K562 (cell line): ENCODE data around the gene PPHLN1. TPM values are rescaled to one million over a fixed set of nuclear protein-coding genes. Genes with fewer than 3 reads are reported as not detected.

Source experiments
- CUX1 ChIP-seq: fragments of 200-800 bp; sonication (Bioruptor generic); IDR thresholded peaks from 2 replicates; pipeline ENCODE4 v1.6.1; 2016; ENCODE audit warnings: missing genetic modification characterization, missing compliant biosample characterization
- GTF2F1 ChIP-seq: IDR thresholded peaks from 2 replicates; pipeline ENCODE4 v1.6.1; 2011; ENCODE audit warnings: low read depth, low read length, improper control_type of control experiment
- KHSRP ChIP-seq: fragments of 450-650 bp; IDR thresholded peaks from 2 replicates; pipeline ENCODE4 v1.6.1; 2017
- MAFG ChIP-seq: fragments of 450-650 bp; conservative IDR thresholded peaks from 2 replicates; pipeline ENCODE4 v1.6.1; 2016; ENCODE audit warnings: missing genetic modification characterization, missing compliant biosample characterization
- MTA2 ChIP-seq: fragments of 450-650 bp; IDR thresholded peaks from 2 replicates; pipeline ENCODE4 v1.6.1; 2016; ENCODE audit warnings: low read depth
- MXI1 ChIP-seq: IDR thresholded peaks from 2 replicates; pipeline ENCODE4 v1.6.1; 2011; ENCODE audit warnings: low read depth, mild to moderate bottlenecking, improper control_type of control experiment, low read length
- PHB2 ChIP-seq: fragments of 450-650 bp; IDR thresholded peaks from 2 replicates; pipeline ENCODE4 v1.6.1; 2017; ENCODE audit warnings: low read depth
- PTTG1 ChIP-seq: fragments of 450-650 bp; IDR thresholded peaks from 2 replicates; pipeline ENCODE4 v1.6.1; 2016; ENCODE audit warnings: low read depth, mild to moderate bottlenecking, missing genetic modification characterization, missing compliant biosample characterization
- TSC22D4 ChIP-seq: fragments of 450-650 bp; IDR thresholded peaks from 2 replicates; pipeline ENCODE4 v1.6.1; 2016; ENCODE audit warnings: missing genetic modification characterization, missing biosample characterization, control low read depth
- ZKSCAN1 ChIP-seq: fragments of 150-350 bp; IDR thresholded peaks from 2 replicates; pipeline ENCODE4 v1.6.1; 2016; ENCODE audit warnings: low read depth, low read length
- ZNF121 ChIP-seq: sonication (generic); formaldehyde crosslinking; conservative IDR thresholded peaks from 2 replicates; pipeline ENCODE4 v1.8.0; 2022; ENCODE audit warnings: missing genetic modification reagents
- ZNF311 ChIP-seq: fragments of 250-450 bp; sonication (Bioruptor Pico); IDR thresholded peaks from 2 replicates; pipeline ENCODE4 v1.4.0; 2020; ENCODE audit warnings: mild to moderate bottlenecking, moderate library complexity
- ZNF644 ChIP-seq: fragments of 200-800 bp; sonication (Bioruptor generic); IDR thresholded peaks from 2 replicates; pipeline ENCODE4 v1.6.1; 2016; ENCODE audit warnings: low read depth, missing genetic modification characterization, missing compliant biosample characterization
- polyA plus RNA-seq, 8 experiments: library from polyadenylated mRNA; depleted of rRNA in 4 of 8; stranded (reverse) in 5 of 8; unstranded in 3 of 8; fragments of >200 nt; fragmentation: Nextera tagmentation in 2 of 8; fragmentation: Illumina TruSeq in 1 of 8; extraction: Ambion mirVana in 2 of 8; extraction: Trizol in 1 of 8; gene quantifications; 2 replicates each; pipeline versions ENCODE4 v1.2.1 to v1.2.3, GENCODE V29; 2011 to 2014; ENCODE audit warnings: inconsistent platforms in 1 of 8, missing spikeins in 1 of 8
- total RNA-seq, 7 experiments: library from RNA; depleted of rRNA in 6 of 7; stranded (reverse); fragments of >200 nt in 6 of 7; fragmentation: Illumina TruSeq in 2 of 7; extraction: Trizol in 2 of 7; gene quantifications; 2 replicates each; pipeline versions ENCODE4 v1.2.1 to v1.2.3, GENCODE V29; 2011 to 2021; ENCODE audit warnings: low replicate concordance in 1 of 7
- TF ChIP-seq, protein P1 (sequence below): fragments of 250-450 bp; sonication (Bioruptor Pico); IDR thresholded peaks from 2 replicates; pipeline ENCODE4 v1.8.0; 2022; ENCODE audit warnings: inconsistent platforms
- TF ChIP-seq, protein P2 (sequence below): fragments of 450-650 bp; IDR thresholded peaks from 2 replicates; pipeline ENCODE4 v1.6.1; 2016
- TF ChIP-seq, protein P3 (sequence below), 2 experiments: fragments of 450-650 bp in 1 of 2; sonication (generic) in 1 of 2; formaldehyde crosslinking in 1 of 2; IDR thresholded peaks in 1 of 2; conservative IDR thresholded peaks in 1 of 2; 2 replicates each; pipeline versions ENCODE4 v1.6.1 to v1.8.1; 2016 to 2023; ENCODE audit warnings: mild to moderate bottlenecking in 2 of 2, moderate library complexity in 2 of 2, inconsistent platforms in 1 of 2, missing genetic modification reagents in 1 of 2
- TF ChIP-seq, protein P4 (sequence below): fragments of 250-450 bp; sonication (Bioruptor Pico); IDR thresholded peaks from 2 replicates; pipeline ENCODE4 v1.9.0; 2021; ENCODE audit warnings: mild to moderate bottlenecking, inconsistent platforms

Gene PPHLN1
- total and polyA plus RNA-seq, 9 of the 15 experiments (the other 6 are each of a cell fraction or from before 2014, with no cell fraction given): 66.3 to 112 (median 93.6) TPM

DNA sequence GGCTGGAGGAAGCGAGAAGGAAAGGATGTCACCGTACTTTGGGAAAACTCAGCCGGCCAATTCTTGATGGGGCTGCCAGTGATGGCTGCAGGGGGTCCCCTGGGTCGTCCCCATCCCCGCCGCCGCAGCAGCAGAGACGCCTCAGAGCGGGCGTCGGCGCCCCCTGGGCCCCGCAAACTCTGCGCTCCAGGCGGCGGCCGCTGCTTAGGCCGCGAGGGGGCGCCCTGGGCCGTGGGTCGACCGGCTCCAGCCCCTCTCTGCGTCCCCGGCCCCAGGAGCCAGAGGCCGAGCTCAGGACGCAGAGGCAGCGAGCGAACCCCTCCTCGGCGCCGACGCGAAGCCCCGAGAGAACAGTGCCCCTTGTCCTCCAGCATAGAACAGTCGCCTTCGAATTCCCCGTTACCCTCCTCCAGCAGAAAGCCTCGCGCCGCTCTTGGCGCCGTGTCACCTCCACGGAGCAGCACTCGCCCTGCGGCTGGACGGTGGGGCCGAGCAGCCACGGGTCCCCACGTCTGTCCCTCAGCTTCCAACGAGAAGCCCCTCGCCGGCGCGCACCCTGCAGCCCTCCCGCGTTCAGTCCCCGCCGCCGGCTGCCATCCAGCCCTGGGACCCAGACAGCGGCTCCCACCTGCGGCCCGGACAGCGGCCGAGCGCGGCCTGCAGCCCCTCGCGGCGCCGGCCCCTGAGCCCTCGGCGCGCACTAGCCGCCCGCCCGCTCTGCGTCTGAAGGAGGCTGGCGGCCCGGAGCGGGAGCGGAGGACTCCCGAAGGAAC lies 157.0 kb downstream of the PPHLN1 start (continued):
- TF ChIP-seq MAFG (no peak), ZNF644 (tag) (no peak), ZNF311 (CRISPR knock-in tag) (no peak), ZNF121 (CRISPR knock-in tag) (no peak), TSC22D4 (tag) (no peak), MXI1 (no peak), MTA2 (no peak), ZKSCAN1 (0 out of 2 replicates have a peak, but pooled peaks have one; percentile 12), CUX1 (no peak), GTF2F1 (no peak), KHSRP (no peak), PTTG1 (no peak), PHB2 (no peak)
- TF ChIP-seq, protein P1, sequence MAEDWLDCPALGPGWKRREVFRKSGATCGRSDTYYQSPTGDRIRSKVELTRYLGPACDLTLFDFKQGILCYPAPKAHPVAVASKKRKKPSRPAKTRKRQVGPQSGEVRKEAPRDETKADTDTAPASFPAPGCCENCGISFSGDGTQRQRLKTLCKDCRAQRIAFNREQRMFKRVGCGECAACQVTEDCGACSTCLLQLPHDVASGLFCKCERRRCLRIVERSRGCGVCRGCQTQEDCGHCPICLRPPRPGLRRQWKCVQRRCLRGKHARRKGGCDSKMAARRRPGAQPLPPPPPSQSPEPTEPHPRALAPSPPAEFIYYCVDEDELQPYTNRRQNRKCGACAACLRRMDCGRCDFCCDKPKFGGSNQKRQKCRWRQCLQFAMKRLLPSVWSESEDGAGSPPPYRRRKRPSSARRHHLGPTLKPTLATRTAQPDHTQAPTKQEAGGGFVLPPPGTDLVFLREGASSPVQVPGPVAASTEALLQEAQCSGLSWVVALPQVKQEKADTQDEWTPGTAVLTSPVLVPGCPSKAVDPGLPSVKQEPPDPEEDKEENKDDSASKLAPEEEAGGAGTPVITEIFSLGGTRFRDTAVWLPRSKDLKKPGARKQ (CRISPR knock-in tag): no peak
- TF ChIP-seq, protein P2, sequence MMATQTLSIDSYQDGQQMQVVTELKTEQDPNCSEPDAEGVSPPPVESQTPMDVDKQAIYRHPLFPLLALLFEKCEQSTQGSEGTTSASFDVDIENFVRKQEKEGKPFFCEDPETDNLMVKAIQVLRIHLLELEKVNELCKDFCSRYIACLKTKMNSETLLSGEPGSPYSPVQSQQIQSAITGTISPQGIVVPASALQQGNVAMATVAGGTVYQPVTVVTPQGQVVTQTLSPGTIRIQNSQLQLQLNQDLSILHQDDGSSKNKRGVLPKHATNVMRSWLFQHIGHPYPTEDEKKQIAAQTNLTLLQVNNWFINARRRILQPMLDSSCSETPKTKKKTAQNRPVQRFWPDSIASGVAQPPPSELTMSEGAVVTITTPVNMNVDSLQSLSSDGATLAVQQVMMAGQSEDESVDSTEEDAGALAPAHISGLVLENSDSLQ: no peak
- TF ChIP-seq, protein P3, sequence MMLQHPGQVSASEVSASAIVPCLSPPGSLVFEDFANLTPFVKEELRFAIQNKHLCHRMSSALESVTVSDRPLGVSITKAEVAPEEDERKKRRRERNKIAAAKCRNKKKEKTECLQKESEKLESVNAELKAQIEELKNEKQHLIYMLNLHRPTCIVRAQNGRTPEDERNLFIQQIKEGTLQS (IDR thresholded peaks at IDR 0.05): no peak
- TF ChIP-seq, protein P3 (CRISPR knock-in tag; conservative IDR thresholded peaks at IDR 0.05): no peak
- TF ChIP-seq, protein P4, sequence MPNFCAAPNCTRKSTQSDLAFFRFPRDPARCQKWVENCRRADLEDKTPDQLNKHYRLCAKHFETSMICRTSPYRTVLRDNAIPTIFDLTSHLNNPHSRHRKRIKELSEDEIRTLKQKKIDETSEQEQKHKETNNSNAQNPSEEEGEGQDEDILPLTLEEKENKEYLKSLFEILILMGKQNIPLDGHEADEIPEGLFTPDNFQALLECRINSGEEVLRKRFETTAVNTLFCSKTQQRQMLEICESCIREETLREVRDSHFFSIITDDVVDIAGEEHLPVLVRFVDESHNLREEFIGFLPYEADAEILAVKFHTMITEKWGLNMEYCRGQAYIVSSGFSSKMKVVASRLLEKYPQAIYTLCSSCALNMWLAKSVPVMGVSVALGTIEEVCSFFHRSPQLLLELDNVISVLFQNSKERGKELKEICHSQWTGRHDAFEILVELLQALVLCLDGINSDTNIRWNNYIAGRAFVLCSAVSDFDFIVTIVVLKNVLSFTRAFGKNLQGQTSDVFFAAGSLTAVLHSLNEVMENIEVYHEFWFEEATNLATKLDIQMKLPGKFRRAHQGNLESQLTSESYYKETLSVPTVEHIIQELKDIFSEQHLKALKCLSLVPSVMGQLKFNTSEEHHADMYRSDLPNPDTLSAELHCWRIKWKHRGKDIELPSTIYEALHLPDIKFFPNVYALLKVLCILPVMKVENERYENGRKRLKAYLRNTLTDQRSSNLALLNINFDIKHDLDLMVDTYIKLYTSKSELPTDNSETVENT (CRISPR knock-in tag): no peak
